Liver (tissue), 9 donors: ENCODE measurements around the gene ZNF701. TPM values are rescaled to one million over a fixed set of nuclear protein-coding genes. Genes with fewer than 3 reads are reported as not detected.
"Not testable (repeated sequence)": the region's sequence is repeated elsewhere in the genome, so short reads cannot be mapped to it uniquely, and the experiment has no call there.

Source experiments
- DNase-seq: peaks from one replicate; pipeline ENCODE4 v3.0.0-alpha.2; 2017; ENCODE audit warnings: low spot score
- H3K27ac ChIP-seq, 2 donors: one replicate each; pipeline ENCODE4 v1.7.0; 2013; ENCODE audit warnings: inconsistent platforms in 2 of 2, low read length in 2 of 2, control low read depth in 1 of 2, low read depth in 1 of 2, mild to moderate bottlenecking in 1 of 2
- H3K27me3 ChIP-seq, 4 donors: one replicate each; pipeline versions ENCODE4 v1.6.1 to v1.7.0; 2013; ENCODE audit warnings: low read length in 3 of 4, inconsistent platforms in 1 of 4, mild to moderate bottlenecking in 1 of 4, moderate library complexity in 1 of 4; ENCODE audit not compliant: control insufficient read depth in 4 of 4, insufficient read depth in 4 of 4
- H3K36me3 ChIP-seq, 4 donors: one replicate each; pipeline versions ENCODE4 v1.6.1 to v1.7.0; 2013; ENCODE audit warnings: low read length in 3 of 4, mild to moderate bottlenecking in 3 of 4, low read depth in 1 of 4, moderate library complexity in 1 of 4; ENCODE audit not compliant: control insufficient read depth in 4 of 4, insufficient read depth in 3 of 4
- H3K4me1 ChIP-seq, 4 donors: one replicate each; pipeline versions ENCODE4 v1.6.1 to v1.7.0; 2013; ENCODE audit warnings: low read length in 3 of 4, mild to moderate bottlenecking in 3 of 4, moderate library complexity in 1 of 4; ENCODE audit not compliant: control insufficient read depth in 4 of 4, insufficient read depth in 4 of 4
- H3K4me3 ChIP-seq, 3 donors: one replicate each; pipeline versions ENCODE4 v1.6.1 to v1.7.0; 2013; ENCODE audit warnings: low read length in 3 of 3, control low read depth in 1 of 3, low read depth in 1 of 3, mild to moderate bottlenecking in 1 of 3
- H3K9ac ChIP-seq, 2 donors: one replicate each; pipeline ENCODE4 v1.7.0; 2013; ENCODE audit warnings: low read length in 2 of 2, mild to moderate bottlenecking in 2 of 2, moderate library complexity in 2 of 2, control low read depth in 1 of 2, low read depth in 1 of 2
- H3K9me3 ChIP-seq, 4 donors: one replicate each; pipeline versions ENCODE4 v1.6.1 to v1.7.0; 2013; ENCODE audit warnings: low read length in 3 of 4; ENCODE audit not compliant: control insufficient read depth in 4 of 4
- EGR1 ChIP-seq, 2 donors: IDR thresholded peaks; 2 replicates each; pipeline ENCODE4 v1.6.1; 2016 to 2018; ENCODE audit warnings: antibody characterized with exemption in 2 of 2, low read depth in 2 of 2
- FOXA1 ChIP-seq: IDR thresholded peaks from 2 replicates; pipeline ENCODE4 v1.6.1; 2016; ENCODE audit warnings: antibody characterized with exemption
- FOXA2 ChIP-seq: IDR thresholded peaks from 2 replicates; pipeline ENCODE4 v1.6.1; 2016; ENCODE audit warnings: antibody characterized with exemption
- GABPA ChIP-seq, 2 donors: IDR thresholded peaks in 1 of 2; conservative IDR thresholded peaks in 1 of 2; 2 replicates each; pipeline ENCODE4 v1.6.1; 2016; ENCODE audit warnings: antibody characterized with exemption in 2 of 2, mild to moderate bottlenecking in 1 of 2, moderate library complexity in 1 of 2
- HNF4A ChIP-seq, 2 donors: conservative IDR thresholded peaks; 2 replicates each; pipeline ENCODE4 v1.6.1; 2016; ENCODE audit warnings: antibody characterized with exemption in 2 of 2, mild to moderate bottlenecking in 2 of 2
- JUND ChIP-seq, 2 donors: IDR thresholded peaks; 2 replicates each; pipeline ENCODE4 v1.6.1; 2016; ENCODE audit warnings: antibody characterized with exemption in 2 of 2
- NR2F2 ChIP-seq: IDR thresholded peaks from 2 replicates; pipeline ENCODE4 v1.6.1; 2016; ENCODE audit warnings: antibody characterized with exemption
- RAD21 ChIP-seq, 2 donors: IDR thresholded peaks; 2 replicates each; pipeline ENCODE4 v1.6.1; 2016; ENCODE audit warnings: antibody characterized with exemption in 2 of 2, mild to moderate bottlenecking in 2 of 2
- RXRA ChIP-seq, 2 donors: IDR thresholded peaks; 2 replicates each; pipeline ENCODE4 v1.6.1; 2017 to 2018; ENCODE audit warnings: antibody characterized with exemption in 2 of 2, mild to moderate bottlenecking in 1 of 2
- SP1 ChIP-seq: IDR thresholded peaks from 2 replicates; pipeline ENCODE4 v1.6.1; 2018; ENCODE audit warnings: antibody characterized with exemption, mild to moderate bottlenecking
- TAF1 ChIP-seq: conservative IDR thresholded peaks from 2 replicates; pipeline ENCODE4 v1.6.1; 2016; ENCODE audit warnings: antibody characterized with exemption, mild to moderate bottlenecking
- YY1 ChIP-seq: IDR thresholded peaks from 2 replicates; pipeline ENCODE4 v1.6.1; 2016; ENCODE audit warnings: antibody characterized with exemption, mild to moderate bottlenecking
- WGBS: extraction: QIAGEN DNeasy Blood & Tissue Kit; methylation state at CpG from one replicate; pipeline ENCODE4 v1.1.7; 2013; 5-methylcytosine and 5-hydroxymethylcytosine counted together
- polyA plus RNA-seq, 2 donors: library from polyadenylated mRNA; stranded (reverse) in 1 of 2; unstranded in 1 of 2; fragments of 200-250 nt in 1 of 2; fragments of >200 nt in 1 of 2; fragmentation: Nextera tagmentation in 1 of 2; extraction: Ambion mirVana in 1 of 2; gene quantifications; one replicate each; pipeline versions ENCODE4 v1.2.1 to v1.2.3, GENCODE V29; 2013 to 2015
- total RNA-seq, 2 donors: library from RNA; depleted of rRNA; stranded (reverse); fragments of >200 nt; gene quantifications; one replicate each; pipeline ENCODE4 v1.2.3, GENCODE V29; 2014
- TF ChIP-seq, protein P1 (sequence below): IDR thresholded peaks from 2 replicates; pipeline ENCODE4 v1.6.1; 2016; ENCODE audit warnings: antibody characterized with exemption, mild to moderate bottlenecking
- TF ChIP-seq, protein P2 (sequence below): IDR thresholded peaks from 2 replicates; pipeline ENCODE4 v1.6.1; 2016; ENCODE audit warnings: antibody characterized with exemption
- TF ChIP-seq, protein P3 (sequence below): IDR thresholded peaks from 2 replicates; pipeline ENCODE4 v1.6.1; 2016; ENCODE audit warnings: antibody characterized with exemption
- TF ChIP-seq, protein P4 (sequence below): fragments of 150-350 bp; IDR thresholded peaks from 2 replicates; pipeline ENCODE4 v1.5.1; 2017; ENCODE audit warnings: improper control_type of control experiment, low read depth, low read length; ENCODE audit not compliant: missing input control
- donor health status: healthy.
- donor health status: healthy.
- donor health status: healthy.
- donor health status: healthy.
- donor health status: healthy.

The ZNF701 gene
- total and polyA plus RNA-seq, 4 donors = 0.75 to 12.8 (median 3.0) TPM

DNA sequence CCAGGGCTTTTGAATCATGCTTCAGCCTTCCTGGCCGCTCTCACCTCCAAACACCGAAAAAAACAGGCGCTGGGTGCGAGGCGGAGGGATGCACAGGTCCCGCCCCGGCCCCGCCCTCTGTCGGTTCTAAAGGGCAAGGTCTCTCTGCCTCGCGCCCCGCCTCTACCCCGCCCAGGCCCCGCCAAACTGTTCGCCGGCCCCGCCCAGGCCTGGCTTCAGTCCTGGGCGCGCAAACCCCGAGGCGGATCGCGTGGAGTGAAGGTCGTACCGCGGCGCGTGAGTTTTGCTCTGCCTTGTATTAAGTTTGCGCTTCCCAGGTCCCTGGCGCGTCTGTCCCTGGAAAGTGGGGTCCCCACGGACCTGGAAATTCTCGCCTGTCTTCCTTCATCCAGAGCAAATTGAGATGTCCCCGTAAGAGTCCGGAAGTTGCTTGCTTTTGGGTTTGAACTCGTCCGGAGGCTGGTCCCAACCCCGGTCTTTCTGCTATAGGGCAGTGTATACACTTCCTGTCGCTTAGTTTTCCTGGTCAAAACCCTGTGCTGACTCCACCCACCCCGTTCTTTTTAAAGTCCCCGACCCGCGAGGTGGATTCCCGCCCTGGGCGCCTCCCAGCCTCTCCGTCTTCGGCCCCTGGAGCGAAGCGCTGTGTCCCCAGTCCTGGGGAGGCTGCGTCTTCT lies 34.2 kb upstream of the ZNF701 start:
- peak; percentile 30 for TF ChIP-seq SP1
- no peak for TF ChIP-seq TAF1
- TF ChIP-seq RAD21 (IDR thresholded peaks at IDR 0.05) = no peak
- TF ChIP-seq, protein P1, sequence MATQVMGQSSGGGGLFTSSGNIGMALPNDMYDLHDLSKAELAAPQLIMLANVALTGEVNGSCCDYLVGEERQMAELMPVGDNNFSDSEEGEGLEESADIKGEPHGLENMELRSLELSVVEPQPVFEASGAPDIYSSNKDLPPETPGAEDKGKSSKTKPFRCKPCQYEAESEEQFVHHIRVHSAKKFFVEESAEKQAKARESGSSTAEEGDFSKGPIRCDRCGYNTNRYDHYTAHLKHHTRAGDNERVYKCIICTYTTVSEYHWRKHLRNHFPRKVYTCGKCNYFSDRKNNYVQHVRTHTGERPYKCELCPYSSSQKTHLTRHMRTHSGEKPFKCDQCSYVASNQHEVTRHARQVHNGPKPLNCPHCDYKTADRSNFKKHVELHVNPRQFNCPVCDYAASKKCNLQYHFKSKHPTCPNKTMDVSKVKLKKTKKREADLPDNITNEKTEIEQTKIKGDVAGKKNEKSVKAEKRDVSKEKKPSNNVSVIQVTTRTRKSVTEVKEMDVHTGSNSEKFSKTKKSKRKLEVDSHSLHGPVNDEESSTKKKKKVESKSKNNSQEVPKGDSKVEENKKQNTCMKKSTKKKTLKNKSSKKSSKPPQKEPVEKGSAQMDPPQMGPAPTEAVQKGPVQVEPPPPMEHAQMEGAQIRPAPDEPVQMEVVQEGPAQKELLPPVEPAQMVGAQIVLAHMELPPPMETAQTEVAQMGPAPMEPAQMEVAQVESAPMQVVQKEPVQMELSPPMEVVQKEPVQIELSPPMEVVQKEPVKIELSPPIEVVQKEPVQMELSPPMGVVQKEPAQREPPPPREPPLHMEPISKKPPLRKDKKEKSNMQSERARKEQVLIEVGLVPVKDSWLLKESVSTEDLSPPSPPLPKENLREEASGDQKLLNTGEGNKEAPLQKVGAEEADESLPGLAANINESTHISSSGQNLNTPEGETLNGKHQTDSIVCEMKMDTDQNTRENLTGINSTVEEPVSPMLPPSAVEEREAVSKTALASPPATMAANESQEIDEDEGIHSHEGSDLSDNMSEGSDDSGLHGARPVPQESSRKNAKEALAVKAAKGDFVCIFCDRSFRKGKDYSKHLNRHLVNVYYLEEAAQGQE = no peak
- H3K4me1 ChIP-seq = no peaks in the 10 kb centered on the region
- peak overlapping the region; percentile 41 to 68 (median 62) for H3K4me3 ChIP-seq
- peak overlapping the region; percentile 44 to 59 for H3K27ac ChIP-seq
- H3K9me3 ChIP-seq = peaks cover 7 to 35% (median 20%) of the 10 kb centered on the region in 4 donors
- H3K36me3 ChIP-seq = peaks cover 8 to 16% (median 10%) of the 10 kb centered on the region in 4 donors
- H3K9ac ChIP-seq = peak overlapping the region in 1 of 2 donors; percentile 22
- WGBS = 44% methylated on average over 50 of the region's 50 CpGs
- no peaks in the 10 kb centered on the region for H3K27me3 ChIP-seq
- peak; percentile 86 for DNase-seq

DNA sequence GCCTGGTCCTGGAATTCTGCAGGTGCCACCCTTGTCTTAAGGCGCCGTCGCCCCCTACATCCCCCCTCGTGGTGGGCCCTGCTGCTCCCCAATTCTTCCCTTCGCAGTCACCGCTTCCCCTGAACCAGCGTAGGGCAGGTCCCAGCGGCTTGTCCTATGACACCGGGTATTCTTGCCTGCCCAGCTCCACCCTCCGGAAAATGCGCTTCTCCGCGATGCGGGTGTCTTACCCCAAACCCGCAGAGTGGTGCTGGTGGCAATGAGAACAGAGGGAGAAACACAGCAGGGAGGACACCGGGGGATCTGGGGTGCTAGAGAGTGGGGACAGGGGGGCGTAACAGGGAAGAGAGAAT lies 33.7 kb upstream of the ZNF701 start:
- no peak for DNase-seq
- TF ChIP-seq SP1 = no peak
- no peak for TF ChIP-seq GABPA (IDR thresholded peaks at IDR 0.05 in 1 of 2, conservative IDR thresholded peaks at IDR 0.05 in 1 of 2)
- no peak for TF ChIP-seq NR2F2
- TF ChIP-seq YY1 = no peak
- TF ChIP-seq, protein P2, sequence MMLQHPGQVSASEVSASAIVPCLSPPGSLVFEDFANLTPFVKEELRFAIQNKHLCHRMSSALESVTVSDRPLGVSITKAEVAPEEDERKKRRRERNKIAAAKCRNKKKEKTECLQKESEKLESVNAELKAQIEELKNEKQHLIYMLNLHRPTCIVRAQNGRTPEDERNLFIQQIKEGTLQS = no peak
- TF ChIP-seq JUND (IDR thresholded peaks at IDR 0.05) = no peak
- TF ChIP-seq FOXA2 = no peak
- no peak for TF ChIP-seq RXRA (IDR thresholded peaks at IDR 0.05)
- TF ChIP-seq EGR1 (IDR thresholded peaks at IDR 0.05; ENCODE audit: low read depth in 2 of 2) = no peak
- TF ChIP-seq, protein P3, sequence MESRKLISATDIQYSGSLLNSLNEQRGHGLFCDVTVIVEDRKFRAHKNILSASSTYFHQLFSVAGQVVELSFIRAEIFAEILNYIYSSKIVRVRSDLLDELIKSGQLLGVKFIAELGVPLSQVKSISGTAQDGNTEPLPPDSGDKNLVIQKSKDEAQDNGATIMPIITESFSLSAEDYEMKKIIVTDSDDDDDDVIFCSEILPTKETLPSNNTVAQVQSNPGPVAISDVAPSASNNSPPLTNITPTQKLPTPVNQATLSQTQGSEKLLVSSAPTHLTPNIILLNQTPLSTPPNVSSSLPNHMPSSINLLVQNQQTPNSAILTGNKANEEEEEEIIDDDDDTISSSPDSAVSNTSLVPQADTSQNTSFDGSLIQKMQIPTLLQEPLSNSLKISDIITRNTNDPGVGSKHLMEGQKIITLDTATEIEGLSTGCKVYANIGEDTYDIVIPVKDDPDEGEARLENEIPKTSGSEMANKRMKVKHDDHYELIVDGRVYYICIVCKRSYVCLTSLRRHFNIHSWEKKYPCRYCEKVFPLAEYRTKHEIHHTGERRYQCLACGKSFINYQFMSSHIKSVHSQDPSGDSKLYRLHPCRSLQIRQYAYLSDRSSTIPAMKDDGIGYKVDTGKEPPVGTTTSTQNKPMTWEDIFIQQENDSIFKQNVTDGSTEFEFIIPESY = no peak
- TF ChIP-seq HNF4A (conservative IDR thresholded peaks at IDR 0.05) = no peak
- no peak for TF ChIP-seq FOXA1
- TF ChIP-seq, protein P4, sequence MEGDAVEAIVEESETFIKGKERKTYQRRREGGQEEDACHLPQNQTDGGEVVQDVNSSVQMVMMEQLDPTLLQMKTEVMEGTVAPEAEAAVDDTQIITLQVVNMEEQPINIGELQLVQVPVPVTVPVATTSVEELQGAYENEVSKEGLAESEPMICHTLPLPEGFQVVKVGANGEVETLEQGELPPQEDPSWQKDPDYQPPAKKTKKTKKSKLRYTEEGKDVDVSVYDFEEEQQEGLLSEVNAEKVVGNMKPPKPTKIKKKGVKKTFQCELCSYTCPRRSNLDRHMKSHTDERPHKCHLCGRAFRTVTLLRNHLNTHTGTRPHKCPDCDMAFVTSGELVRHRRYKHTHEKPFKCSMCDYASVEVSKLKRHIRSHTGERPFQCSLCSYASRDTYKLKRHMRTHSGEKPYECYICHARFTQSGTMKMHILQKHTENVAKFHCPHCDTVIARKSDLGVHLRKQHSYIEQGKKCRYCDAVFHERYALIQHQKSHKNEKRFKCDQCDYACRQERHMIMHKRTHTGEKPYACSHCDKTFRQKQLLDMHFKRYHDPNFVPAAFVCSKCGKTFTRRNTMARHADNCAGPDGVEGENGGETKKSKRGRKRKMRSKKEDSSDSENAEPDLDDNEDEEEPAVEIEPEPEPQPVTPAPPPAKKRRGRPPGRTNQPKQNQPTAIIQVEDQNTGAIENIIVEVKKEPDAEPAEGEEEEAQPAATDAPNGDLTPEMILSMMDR = no peak
- 47% methylated on average over 17 of the region's 17 CpGs for WGBS
- H3K27ac ChIP-seq = peak overlapping the region in 1 of 2 donors; percentile 0
- H3K27me3 ChIP-seq = no peaks in the 10 kb centered on the region
- H3K4me3 ChIP-seq = peak overlapping the region; percentile 27 to 62 (median 41)
- H3K9ac ChIP-seq = no peak overlapping the region
- H3K9me3 ChIP-seq = peaks cover 7 to 38% (median 20%) of the 10 kb centered on the region in 4 donors
- H3K36me3 ChIP-seq = peaks cover 8 to 18% (median 10%) of the 10 kb centered on the region in 4 donors
- no peaks in the 10 kb centered on the region for H3K4me1 ChIP-seq

DNA sequence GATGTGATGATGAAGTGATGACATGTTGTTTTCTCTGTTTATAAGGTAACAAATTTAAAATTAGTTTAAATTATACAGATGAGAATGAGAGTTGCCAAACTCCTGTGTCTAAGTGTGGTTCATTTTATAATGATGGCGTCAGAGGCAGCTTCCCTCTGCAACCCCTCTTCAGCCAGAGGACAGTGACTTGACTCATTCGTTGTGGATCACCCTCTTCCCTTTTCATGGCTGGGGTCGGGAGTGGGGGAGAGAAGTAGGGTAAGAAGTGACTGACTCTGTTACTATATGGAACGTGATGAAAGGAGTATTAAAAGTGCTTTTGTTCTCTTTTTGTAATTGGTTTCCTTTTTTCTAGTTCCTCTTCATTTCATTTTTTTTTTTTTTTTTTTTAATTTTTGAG lies 31.3 kb upstream of the ZNF701 start:
- not testable (repeated sequence) for H3K27me3 ChIP-seq, H3K4me3 ChIP-seq, H3K27ac ChIP-seq, H3K4me1 ChIP-seq, DNase-seq, H3K9ac ChIP-seq
- Histone ChIP-seq H3K36me3 (peaks cover 7 to 29% (median 14%) of the 10 kb centered on the region in 4 donors), H3K9me3 (peaks cover 2 to 43% (median 22%) of the 10 kb centered on the region in 4 donors)
- WGBS = 80% methylated on average over 4 of the region's 4 CpGs

DNA sequence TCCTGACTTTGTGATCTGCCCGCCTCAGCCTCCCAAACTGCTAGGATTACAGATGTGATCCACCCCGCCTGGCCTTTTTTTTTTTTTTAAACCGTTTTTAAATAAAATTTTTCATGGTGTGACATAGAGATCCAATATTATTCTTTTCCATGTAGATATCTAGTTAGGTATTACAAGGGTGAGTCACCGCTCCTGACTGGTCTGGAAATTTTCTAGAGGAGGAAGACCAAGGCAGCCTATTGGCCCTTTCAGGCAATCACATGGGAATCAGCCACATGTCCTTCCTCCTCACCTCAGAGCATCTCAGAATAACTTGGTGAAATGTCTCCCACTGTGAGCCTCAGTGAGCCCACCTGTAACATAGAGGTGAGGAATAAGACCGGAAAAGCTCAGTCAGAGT lies 28.9 kb upstream of the ZNF701 start:
- not testable (repeated sequence) for H3K4me1 ChIP-seq, H3K4me3 ChIP-seq, H3K27ac ChIP-seq, DNase-seq, H3K9ac ChIP-seq, H3K27me3 ChIP-seq
- peaks cover 18 to 40% (median 25%) of the 10 kb centered on the region in 4 donors for H3K36me3 ChIP-seq
- 97% methylated on average over 5 of the region's 5 CpGs for WGBS
- peaks cover 8 to 50% (median 23%) of the 10 kb centered on the region in 4 donors for H3K9me3 ChIP-seq
